CD1c-positive myeloid dendritic cell (primary cell): ENCODE data around the gene FAXC.
A peak's percentile ranks its signal among the peaks of the same experiment; 100 is the strongest.

ENCODE experiments used
- DNase-seq: peaks from one replicate; pipeline ENCODE4 v3.0.0-alpha.2; 2016; ENCODE audit errors: extremely low spot score

FAXC gene

DNA sequence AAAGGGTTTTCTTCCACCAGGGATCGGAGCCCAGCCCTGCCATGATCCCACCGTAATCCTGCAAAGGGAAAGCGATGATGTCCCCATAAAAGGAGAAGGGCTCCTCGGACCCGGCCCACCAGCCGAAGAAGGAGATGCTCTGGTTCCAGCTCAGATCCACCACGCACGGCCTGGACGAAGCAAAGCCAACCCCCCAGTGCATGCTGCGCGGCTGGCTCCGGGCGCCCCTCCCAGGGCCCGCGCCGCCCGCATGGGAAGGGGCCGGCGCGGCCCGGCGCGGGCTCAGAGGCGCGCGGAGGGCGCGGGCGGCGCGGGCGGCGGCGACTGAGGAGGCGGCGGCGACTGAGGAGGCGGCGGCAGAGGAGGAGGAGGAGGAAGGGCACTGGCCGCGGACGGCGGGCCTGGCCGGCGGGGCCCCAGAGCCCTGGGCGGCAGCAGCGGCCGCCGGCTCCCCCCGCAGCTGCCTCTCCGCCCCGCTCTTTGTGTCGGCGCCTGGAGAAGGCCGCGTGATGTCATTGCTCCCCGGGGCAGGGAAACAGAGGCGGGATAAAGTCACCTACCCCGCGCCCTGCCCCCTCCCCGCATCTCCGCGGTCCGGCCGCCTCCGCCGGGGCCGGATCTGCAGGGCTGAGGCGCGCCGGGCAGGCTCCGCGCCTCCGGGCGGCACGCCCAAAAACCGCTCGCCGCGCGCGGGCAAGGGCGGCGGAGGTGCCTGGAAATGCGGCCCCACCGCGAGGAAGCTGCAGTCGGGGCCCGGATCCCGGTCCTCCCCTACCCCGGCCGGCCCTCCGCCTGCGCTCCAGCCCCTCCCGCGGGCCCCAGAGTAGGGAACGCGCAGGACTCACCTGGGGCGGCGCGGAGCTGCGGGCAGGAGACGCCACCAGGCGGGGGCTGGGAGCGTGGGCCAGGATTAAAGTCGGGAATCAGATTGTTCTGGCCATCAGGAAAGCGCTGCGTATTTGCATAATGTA, at the start of gene FAXC:
Gene FAXC (minus strand): TSS at position 504 of the 971 bp plus-strand sequence. CDS start 302 bp downstream, at position 202.
- DNase-seq = no peak

DNA sequence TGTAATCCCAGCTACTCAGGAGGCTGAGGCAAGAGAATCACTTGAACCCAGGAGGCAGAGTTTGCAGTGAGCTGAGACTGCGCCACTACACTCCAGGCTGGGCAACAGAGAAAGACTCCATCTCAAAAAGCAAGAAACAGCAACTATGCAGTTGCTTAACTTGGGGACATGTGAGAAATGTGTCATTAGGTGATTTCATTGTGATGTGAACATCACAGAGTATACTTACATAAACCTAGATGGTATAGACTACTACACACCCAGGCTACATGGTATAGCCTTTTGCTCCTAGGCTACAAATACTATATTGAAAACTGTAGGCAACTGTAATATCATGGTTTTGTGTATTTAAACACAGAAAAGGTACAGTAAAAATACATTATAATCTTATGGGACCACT, 47.8 kb upstream of the FAXC start:
- no peak for DNase-seq

GRCh38 chr6:99393698-99394531, 44.4 kb upstream of the FAXC start, which contains the start of gene COQ3:
Gene COQ3, minus strand, starts transcription at chr6:99394195. Its CDS starts 16 bp downstream, at chr6:99394179.
- peak; percentile 69 for DNase-seq

- DNase-seq = no peak
Observed at GRCh38 chr6:99393366-99393697, 43.9 kb upstream of the FAXC start.

DNA sequence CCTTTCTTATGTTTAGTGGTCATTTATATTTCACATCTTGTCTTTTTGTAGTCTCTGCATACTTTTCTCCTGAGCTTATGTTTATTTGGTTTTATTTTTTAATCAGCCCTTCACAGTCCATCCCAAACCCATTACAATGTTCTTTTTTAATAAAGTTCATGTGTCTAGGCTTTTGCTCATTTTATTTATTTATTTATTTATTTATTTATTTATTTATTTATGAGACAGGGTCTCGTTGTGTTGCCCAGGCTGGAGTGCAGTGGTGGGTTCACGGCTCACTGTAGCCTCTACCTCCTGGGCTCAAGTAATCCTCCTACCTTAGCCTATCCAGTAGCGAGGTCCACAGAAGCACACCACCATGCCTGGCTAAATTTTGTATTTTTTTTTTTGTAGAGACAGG, 41.4 kb upstream of the FAXC start:
- DNase-seq = no peak

- no peak for DNase-seq
Observed at GRCh38 chr6:99384507-99384906, 35.0 kb upstream of the FAXC start.

GRCh38 chr6:99378636-99379035, 29.2 kb upstream of the FAXC start:
- no peak for DNase-seq

DNA sequence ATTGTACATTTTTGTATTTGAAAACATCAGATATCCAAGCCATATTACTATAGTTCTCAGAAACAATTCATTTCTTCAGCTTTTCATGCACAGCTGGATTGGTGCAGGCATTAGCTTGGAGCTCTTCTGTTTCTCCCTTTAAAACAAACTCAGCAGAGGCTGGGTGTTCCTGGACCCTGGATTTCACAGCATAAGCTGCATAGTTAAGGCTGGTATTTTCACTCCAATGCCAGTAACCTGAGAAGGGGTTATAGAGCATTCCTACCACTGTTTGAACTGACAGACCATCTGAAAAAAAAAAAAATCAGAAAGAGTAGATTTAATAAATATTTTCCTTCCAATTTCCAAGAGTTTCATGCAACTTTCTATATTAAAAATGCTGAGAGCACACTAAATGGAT, 20.1 kb upstream of the FAXC start:
- no peak for DNase-seq

- no peak for DNase-seq
Observed at GRCh38 chr6:99366852-99367251, 17.4 kb upstream of the FAXC start.

DNA sequence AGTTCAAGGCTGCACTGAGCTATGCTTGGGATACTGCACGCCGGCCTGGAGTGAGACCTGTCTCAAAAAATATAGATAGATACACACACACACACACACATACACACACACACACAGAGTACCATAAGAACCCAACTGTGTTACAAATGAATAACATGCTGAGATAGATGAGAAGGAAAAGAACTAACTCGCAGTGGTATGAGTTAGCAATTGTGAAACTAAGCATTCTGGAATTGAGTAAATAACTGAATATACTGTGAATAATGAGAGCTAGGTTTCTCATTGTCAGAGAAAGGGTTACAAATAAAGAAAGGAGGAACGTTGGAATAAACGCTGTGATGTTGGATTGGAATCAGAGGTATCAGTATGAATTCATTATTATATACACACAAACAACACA, 14.6 kb upstream of the FAXC start:
- DNase-seq = no peak

GRCh38 chr6:99362678-99363268, 13.3 kb upstream of the FAXC start:
- no peak for DNase-seq

DNA sequence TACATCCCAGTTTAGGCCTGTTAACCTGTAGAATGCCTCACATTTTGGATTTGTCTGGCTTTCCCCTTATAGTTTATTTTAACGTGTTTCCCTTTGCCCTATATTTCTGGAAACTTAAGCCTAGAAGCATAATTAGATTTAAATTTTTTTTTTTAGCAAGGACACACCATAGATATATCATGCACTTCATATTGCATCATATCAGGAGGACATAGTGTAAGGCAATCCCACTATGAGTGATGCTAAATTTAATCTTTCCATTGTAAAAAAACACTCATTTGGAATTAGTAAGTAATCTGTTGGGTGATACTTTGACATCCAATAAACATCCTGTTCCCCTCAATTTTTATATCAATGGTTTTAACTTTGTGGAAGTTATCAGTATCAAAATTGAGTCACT, 10.3 kb upstream of the FAXC start:
- no peak for DNase-seq

DNA sequence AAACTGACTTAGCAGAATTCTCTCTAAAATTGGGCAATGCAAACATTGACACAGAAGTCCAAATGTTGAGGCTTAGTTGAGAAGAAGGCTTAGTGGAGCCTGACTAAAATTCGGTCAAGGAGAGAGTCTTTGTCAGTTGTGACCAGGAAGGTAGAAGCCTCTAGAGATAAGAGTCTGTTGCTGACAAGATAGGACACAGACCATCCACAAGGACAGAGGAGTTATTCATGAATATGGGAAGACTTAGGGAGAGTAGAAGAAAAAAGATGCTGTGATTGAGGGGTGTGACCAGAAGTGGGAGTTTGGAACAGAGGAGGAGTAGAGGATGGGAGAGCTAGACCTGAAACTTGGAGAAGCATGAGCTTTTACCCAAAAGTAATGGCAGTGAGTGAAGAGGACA, 7.2 kb upstream of the FAXC start:
- no peak for DNase-seq

DNA sequence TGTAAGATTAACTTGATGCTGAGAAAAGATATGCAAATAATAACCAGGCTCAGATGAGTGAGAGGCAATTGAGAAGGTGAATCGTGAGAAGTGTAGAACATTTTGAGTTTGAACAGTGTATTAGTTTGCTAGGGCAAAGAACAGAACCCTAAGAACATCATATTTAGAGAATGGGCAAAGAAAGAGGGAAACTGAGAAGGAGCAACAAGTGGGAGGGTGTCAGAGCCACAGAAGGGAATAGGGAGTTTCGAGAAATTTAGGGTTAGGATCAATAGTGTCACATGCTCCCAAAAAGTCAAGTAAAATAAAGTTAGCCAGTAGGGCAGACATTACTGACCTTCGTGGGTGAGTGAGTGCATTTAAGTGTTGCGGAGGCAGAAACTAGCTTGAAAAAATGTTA, 5.5 kb upstream of the FAXC start:
- no peak for DNase-seq

DNA sequence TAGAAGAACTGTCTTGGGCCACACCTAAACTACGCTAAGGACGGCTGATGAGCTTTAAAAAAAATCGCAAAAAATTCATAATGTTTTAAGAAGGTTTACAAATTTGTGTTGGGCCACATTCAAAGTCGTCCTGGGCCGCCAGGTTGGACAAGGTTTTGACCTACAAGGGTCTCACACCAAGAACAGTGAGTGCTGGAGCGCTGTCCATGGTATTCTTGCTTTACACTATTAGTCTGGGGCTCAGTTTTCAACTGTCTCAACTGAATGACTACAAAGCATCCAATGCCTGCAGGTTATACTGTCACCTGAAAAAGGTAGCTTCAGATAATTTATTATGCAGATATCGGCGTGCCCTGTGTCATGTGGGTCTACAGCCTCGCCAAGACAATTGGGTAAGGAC, 3.7 kb upstream of the FAXC start:
- no peak for DNase-seq

- no peak for DNase-seq
Observed at GRCh38 chr6:99350573-99350972, 1.1 kb upstream of the FAXC start.

- DNase-seq = no peak
Observed at GRCh38 chr6:99348288-99349170, 945 bp downstream of the FAXC start.

- DNase-seq = no peak
Observed at GRCh38 chr6:99347804-99348203, 1.7 kb downstream of the FAXC start.

- no peak for DNase-seq
Observed at GRCh38 chr6:99346595-99346994, 2.9 kb downstream of the FAXC start.

GRCh38 chr6:99345164-99345563, 4.3 kb downstream of the FAXC start:
- no peak for DNase-seq

DNA sequence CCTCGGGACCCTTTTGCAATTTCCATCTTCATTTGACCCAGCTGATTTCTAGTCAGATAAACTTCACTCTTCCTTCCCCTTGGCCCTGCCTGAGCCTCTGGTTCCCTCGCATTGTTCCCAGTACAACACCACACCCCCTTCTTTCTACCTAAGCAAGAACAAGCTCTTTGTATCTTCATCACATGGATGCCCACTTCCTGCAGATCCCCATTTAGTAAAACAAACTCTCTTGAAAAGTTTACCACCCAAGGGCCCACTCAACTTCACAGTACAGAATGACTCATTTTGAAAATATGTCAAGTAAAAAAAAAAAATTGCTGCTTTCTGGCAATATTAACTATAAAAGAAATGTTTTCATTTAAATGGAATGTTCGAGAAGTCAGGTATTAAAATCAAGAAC, 5.2 kb downstream of the FAXC start:
- no peak for DNase-seq
